ENCODE results near the gene CLIP4.

DNA sequence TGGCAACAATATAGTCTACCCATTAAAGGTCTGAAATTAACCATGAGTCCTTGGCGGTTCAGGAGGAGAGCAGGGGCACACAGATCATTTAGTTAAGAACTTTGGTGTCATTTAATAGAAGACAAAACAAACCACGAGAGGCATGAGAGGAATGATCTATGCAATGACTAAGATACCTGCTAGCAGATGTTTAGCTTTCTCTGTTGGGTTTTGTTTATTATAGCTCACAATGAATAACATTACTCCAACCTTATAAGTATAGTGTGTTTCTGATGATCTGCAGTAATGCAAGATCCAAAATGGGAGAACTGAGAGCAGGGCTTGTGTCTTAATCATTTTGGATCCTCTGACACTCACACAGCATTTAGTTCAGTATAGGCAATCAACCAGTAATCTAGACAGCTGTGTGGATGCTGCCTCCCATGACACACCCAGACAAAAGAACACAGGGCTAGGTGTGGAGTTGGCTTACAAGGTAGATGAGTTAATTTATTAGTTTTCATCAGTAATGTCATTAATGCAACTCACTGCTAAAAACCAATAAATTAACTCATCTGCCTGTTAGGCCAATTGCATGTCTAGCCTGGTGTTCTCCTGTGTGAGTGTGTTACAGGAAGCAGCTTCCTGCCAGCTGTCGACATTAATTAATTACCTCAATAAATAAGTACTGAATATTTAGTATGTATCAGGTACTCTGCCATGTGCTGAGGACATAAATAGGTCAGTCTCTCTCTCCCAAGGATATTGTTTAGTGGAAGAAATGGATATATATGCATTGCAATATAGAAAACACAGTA is 92.3 kb downstream of the CLIP4 start:
- no peak for TF ChIP-seq GATA3 (IDR thresholded peaks at IDR 0.05; ENCODE audit: low read depth, low read length)
- TF ChIP-seq GATA2 (IDR thresholded peaks at IDR 0.05; ENCODE audit: low read depth, low read length) = no peak

All from SH-SY5Y (cell line).